Bronchial epithelial cell (primary cell): ENCODE results near the gene RAD52. TPM values are rescaled to one million over a fixed set of nuclear protein-coding genes. Genes with fewer than 3 reads are reported as not detected.

Experiments
- DNase-seq: peaks from one replicate; pipeline ENCODE4 v3.0.0-alpha.2; 2010; ENCODE audit warnings: low read depth
- FAIRE-seq: peaks from 2 replicates; lab custom pipeline; 2011; peaks lifted over from hg19 to GRCh38; lab: Jason Lieb, UNC
- H3K27me3 ChIP-seq: 2 replicates; pipeline ENCODE4 v1.5.1; 2011; ENCODE audit warnings: low read length; ENCODE audit not compliant: control insufficient read depth, insufficient read depth
- H3K36me3 ChIP-seq: 2 replicates; pipeline ENCODE4 v1.5.1; 2011; ENCODE audit warnings: low read length; ENCODE audit not compliant: control insufficient read depth, insufficient read depth
- H3K4me3 ChIP-seq: 2 replicates; pipeline ENCODE4 v1.5.1; 2011; ENCODE audit warnings: mild to moderate bottlenecking, low read depth, low read length, control low read depth
- total RNA-seq: library from RNA; depleted of rRNA; stranded (reverse); fragments of >200 nt; gene quantifications from 2 replicates; pipeline ENCODE4 v1.2.1, GENCODE V29; 2014
- TF ChIP-seq, protein P1 (sequence below): IDR thresholded peaks from 2 replicates; pipeline ENCODE4 v1.5.1; 2011; ENCODE audit warnings: mild to moderate bottlenecking, moderate library complexity, low read length, control low read depth, inconsistent platforms; ENCODE audit not compliant: insufficient read depth, severe bottlenecking

Gene RAD52
- 12.9 and 16.3 TPM in 2 replicates for total RNA-seq

DNA sequence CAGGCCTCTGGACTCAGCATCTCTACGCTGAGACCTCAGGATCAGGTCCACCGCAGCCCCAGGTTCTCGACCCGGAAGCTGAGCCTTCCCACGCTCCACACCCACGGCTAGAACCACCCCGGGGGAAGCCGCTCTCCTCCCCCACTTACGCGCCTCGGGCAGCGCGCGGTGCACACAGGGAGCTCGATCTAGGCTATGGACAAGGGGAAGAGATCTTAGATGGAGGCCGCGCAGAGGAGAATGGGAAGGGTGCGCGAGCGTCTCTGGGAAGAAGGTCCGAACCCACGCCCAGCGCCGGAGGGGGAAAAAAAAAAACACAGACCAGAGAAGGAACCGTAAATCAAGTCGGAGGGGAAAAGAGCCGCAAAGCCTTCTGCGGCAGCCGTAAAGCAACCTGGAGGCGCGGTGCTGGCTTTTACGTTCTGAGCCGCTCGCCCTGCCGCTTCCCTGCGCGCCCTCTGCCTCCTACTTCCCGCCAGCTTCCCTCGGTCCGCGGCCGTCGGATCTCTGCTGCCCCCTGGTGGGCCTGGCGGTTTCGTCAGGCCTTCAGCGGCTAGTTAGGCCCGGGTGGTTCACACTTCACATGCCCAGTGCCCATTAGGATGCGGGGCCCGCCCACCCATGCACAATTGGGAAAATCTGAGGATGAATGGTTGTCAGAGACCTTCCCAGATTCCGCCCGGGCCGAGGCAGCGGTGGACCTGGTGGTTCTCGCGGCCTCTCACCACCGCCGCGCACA, at the start of gene RAD52:
RAD52 (minus strand) TSS at position 242 of the 739 bp plus-strand sequence. CDS start 16,636 bp downstream, outside the sequence.
- TF ChIP-seq, protein P1, sequence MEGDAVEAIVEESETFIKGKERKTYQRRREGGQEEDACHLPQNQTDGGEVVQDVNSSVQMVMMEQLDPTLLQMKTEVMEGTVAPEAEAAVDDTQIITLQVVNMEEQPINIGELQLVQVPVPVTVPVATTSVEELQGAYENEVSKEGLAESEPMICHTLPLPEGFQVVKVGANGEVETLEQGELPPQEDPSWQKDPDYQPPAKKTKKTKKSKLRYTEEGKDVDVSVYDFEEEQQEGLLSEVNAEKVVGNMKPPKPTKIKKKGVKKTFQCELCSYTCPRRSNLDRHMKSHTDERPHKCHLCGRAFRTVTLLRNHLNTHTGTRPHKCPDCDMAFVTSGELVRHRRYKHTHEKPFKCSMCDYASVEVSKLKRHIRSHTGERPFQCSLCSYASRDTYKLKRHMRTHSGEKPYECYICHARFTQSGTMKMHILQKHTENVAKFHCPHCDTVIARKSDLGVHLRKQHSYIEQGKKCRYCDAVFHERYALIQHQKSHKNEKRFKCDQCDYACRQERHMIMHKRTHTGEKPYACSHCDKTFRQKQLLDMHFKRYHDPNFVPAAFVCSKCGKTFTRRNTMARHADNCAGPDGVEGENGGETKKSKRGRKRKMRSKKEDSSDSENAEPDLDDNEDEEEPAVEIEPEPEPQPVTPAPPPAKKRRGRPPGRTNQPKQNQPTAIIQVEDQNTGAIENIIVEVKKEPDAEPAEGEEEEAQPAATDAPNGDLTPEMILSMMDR, result peak; percentile 90
- Histone ChIP-seq H3K36me3 (no peaks in the 10 kb centered on the region), H3K4me3 (peak within 1 kb of the TSS; percentile 81), H3K27me3 (no peaks in the 10 kb centered on the region)
- FAIRE-seq, result no peak
- DNase-seq, result peak; percentile 93

DNA sequence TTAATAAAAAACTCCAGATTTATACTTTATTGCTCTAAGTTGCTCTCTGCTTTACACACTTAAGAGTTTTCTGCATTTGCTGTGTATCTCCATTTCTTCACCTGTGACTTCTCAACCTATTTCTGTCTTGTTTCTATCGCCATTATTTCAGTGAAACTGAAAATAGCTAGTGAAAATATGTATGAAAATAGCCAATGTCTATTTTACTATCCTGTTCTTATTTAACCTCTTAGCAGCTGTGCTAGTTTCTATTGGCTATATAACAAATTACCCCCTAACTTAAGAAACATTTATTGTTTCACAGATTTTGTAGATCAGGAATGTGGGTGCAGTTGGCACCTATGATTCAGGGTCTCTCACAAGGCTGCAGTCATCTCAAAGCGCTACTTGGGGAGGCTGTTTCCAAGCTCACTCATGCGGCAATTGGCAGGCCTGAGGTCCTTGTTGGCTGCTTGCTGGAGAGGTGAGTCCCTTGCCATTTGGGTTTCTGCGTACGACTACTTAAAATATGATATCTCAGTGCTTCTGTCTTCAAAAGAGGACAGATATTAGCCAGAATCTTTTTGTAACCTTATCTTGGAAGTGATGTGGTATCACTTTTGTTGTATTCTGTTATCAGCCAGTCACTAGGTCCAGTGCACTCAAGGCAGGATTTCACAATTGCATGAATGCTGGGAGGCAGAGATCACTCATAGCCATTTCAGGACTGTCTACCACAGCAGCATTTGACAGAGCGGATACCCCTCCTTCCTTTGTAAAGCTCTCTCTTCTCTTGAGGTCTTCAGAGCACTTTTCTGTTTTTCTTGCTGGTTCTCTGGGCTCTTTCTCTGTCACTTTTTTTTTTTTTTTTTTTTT, 48.8 kb upstream of the RAD52 start:
- no peak for DNase-seq
- H3K4me3 ChIP-seq, result no peak overlapping the region
- H3K27me3 ChIP-seq, result no peaks in the 10 kb centered on the region
- peak; percentile 40 for FAIRE-seq
- no peaks in the 10 kb centered on the region for H3K36me3 ChIP-seq
- TF ChIP-seq, protein P1, result no peak

DNA sequence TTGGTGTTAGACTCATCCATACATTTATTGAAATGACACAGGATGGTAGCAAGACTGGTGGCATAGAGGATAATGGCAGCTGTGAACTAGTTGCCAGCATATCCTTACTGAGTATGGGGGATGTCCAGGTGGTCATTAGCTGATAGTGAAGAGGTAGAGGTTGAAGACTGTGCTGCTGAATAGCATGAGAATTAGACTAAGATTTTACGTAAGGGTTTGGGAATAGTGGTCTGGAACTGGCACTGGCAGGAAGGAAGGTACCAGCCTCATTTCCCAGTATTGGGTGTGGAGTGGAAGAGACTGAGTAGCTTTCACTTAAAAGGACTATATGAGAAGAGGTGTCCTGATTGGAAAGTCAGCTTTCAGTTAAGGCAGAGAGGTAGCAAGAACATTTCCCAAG, 48.0 kb upstream of the RAD52 start:
- Histone ChIP-seq H3K36me3 (no peaks in the 10 kb centered on the region), H3K4me3 (no peak overlapping the region), H3K27me3 (no peaks in the 10 kb centered on the region)
- DNase-seq (no peak), FAIRE-seq (peak; percentile 23)
- TF ChIP-seq, protein P1, result no peak

DNA sequence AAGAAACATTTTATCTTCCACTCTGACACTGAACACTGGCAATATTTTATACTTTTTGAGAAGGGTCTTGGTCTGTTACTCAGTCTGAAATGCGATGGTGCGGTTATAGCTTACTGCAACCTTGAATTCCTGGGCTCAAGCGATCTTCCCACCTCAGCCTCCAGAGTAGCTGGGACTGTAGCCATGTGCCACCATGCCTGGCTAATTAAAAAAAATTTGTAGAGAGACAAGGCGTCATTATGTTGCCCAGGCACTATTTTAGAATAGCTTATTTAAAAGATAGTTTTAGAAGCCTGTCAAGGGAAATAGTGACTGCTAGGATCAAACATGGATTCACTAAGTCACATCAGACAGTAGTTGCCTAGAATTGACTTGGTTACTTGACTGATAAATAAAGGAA, 47.4 kb upstream of the RAD52 start:
- no peak for DNase-seq
- TF ChIP-seq, protein P1, result no peak
- Histone ChIP-seq H3K27me3 (no peaks in the 10 kb centered on the region), H3K4me3 (no peak overlapping the region), H3K36me3 (no peaks in the 10 kb centered on the region)
- no peak for FAIRE-seq

DNA sequence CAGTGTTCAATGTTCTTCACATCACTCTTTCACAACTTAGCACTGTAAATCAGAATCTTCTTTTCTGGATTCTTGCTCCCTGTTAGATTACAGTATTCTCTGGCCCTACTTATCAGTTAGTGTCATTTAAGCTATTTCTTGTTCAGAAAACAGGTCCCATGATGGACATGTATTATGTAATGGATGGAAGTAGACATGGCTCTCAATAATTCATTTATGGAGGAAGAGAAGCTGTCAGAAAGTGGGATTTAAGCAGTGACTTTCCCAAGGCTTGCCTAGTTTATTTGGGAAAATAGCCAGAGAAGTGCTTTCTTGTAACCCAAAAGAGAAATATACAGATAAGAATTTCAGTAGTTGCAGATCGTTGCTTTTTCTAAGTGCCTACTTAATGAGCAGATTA, 43.2 kb upstream of the RAD52 start:
- no peak overlapping the region for H3K4me3 ChIP-seq
- no peaks in the 10 kb centered on the region for H3K36me3 ChIP-seq
- TF ChIP-seq, protein P1, result no peak
- no peaks in the 10 kb centered on the region for H3K27me3 ChIP-seq
- DNase-seq (no peak), FAIRE-seq (no peak)
